ENCODE results near the gene DCN.

Gene DCN

GRCh38 chr12:91109148-91109564 is 73.5 kb downstream of the DCN start:
- H3K4me3 ChIP-seq (ENCODE audit: low read length), result no peak overlapping the region
- TF ChIP-seq ZNF274 (IDR thresholded peaks at IDR 0.05; ENCODE audit: low read depth, low read length), result no peak

GRCh38 chr12:91108196-91108755 is 74.3 kb downstream of the DCN start:
- H3K4me3 ChIP-seq (ENCODE audit: low read length), result no peak overlapping the region
- TF ChIP-seq ZNF274 (IDR thresholded peaks at IDR 0.05; ENCODE audit: low read depth, low read length), result no peak

GRCh38 chr12:91106283-91106682 is 76.3 kb downstream of the DCN start:
- H3K4me3 ChIP-seq (ENCODE audit: low read length), result no peak overlapping the region
- TF ChIP-seq ZNF274 (IDR thresholded peaks at IDR 0.05; ENCODE audit: low read depth, low read length), result no peak

GRCh38 chr12:91105807-91106206 is 76.8 kb downstream of the DCN start:
- H3K4me3 ChIP-seq (ENCODE audit: low read length), result no peak overlapping the region
- no peak for TF ChIP-seq ZNF274 (IDR thresholded peaks at IDR 0.05; ENCODE audit: low read depth, low read length)

GRCh38 chr12:91104812-91105466 is 77.7 kb downstream of the DCN start:
- no peak overlapping the region for H3K4me3 ChIP-seq (ENCODE audit: low read length)
- TF ChIP-seq ZNF274 (IDR thresholded peaks at IDR 0.05; ENCODE audit: low read depth, low read length), result no peak

- no peak for TF ChIP-seq ZNF274 (IDR thresholded peaks at IDR 0.05; ENCODE audit: low read depth, low read length)
- no peak overlapping the region for H3K4me3 ChIP-seq (ENCODE audit: low read length)
Observed at GRCh38 chr12:91103624-91104023, 79.0 kb downstream of the DCN start.

- TF ChIP-seq ZNF274 (IDR thresholded peaks at IDR 0.05; ENCODE audit: low read depth, low read length), result no peak
- no peak overlapping the region for H3K4me3 ChIP-seq (ENCODE audit: low read length)
Observed at GRCh38 chr12:91103101-91103500, 79.5 kb downstream of the DCN start.

- H3K4me3 ChIP-seq (ENCODE audit: low read length), result no peak overlapping the region
- TF ChIP-seq ZNF274 (IDR thresholded peaks at IDR 0.05; ENCODE audit: low read depth, low read length), result no peak
Observed at GRCh38 chr12:91100906-91101305, 81.7 kb downstream of the DCN start.

GRCh38 chr12:91099836-91100235 is 82.8 kb downstream of the DCN start:
- H3K4me3 ChIP-seq (ENCODE audit: low read length), result no peak overlapping the region
- no peak for TF ChIP-seq ZNF274 (IDR thresholded peaks at IDR 0.05; ENCODE audit: low read depth, low read length)

- no peak for TF ChIP-seq ZNF274 (IDR thresholded peaks at IDR 0.05; ENCODE audit: low read depth, low read length)
Observed at GRCh38 chr12:91099341-91099740, 83.3 kb downstream of the DCN start.

GRCh38 chr12:91098941-91099340 is 83.7 kb downstream of the DCN start:
- no peak for TF ChIP-seq ZNF274 (IDR thresholded peaks at IDR 0.05; ENCODE audit: low read depth, low read length)
- H3K4me3 ChIP-seq (ENCODE audit: low read length), result no peak overlapping the region

More at GRCh38 chr12:91099341-91099740, 83.3 kb downstream of the DCN start:
- H3K4me3 ChIP-seq (ENCODE audit: low read length), result no peak overlapping the region

- TF ChIP-seq ZNF274 (IDR thresholded peaks at IDR 0.05; ENCODE audit: low read depth, low read length), result no peak
- no peak overlapping the region for H3K4me3 ChIP-seq (ENCODE audit: low read length)
Observed at GRCh38 chr12:91098461-91098860, 84.2 kb downstream of the DCN start.

- no peak overlapping the region for H3K4me3 ChIP-seq (ENCODE audit: low read length)
- no peak for TF ChIP-seq ZNF274 (IDR thresholded peaks at IDR 0.05; ENCODE audit: low read depth, low read length)
Observed at GRCh38 chr12:91094957-91095356, 87.7 kb downstream of the DCN start.

- TF ChIP-seq ZNF274 (IDR thresholded peaks at IDR 0.05; ENCODE audit: low read depth, low read length), result no peak
- H3K4me3 ChIP-seq (ENCODE audit: low read length), result no peak overlapping the region
Observed at GRCh38 chr12:91094032-91094662, 88.5 kb downstream of the DCN start.

- H3K4me3 ChIP-seq (ENCODE audit: low read length), result no peak overlapping the region
- no peak for TF ChIP-seq ZNF274 (IDR thresholded peaks at IDR 0.05; ENCODE audit: low read depth, low read length)
Observed at GRCh38 chr12:91093341-91093740, 89.3 kb downstream of the DCN start.
